Central memory CD4-positive, alpha-beta T cell (primary cell): ENCODE measurements around the gene C1orf116.

Experiments used
- DNase-seq: peaks from one replicate; pipeline ENCODE4 v3.0.0; 2022

The C1orf116 gene

GRCh38 chr1:207018707-207019106 is 13.8 kb downstream of the C1orf116 start:
- DNase-seq = no peak

- no peak for DNase-seq
These were observed 14.7 kb downstream of the C1orf116 start for GRCh38 chr1:207017615-207018559.

DNA sequence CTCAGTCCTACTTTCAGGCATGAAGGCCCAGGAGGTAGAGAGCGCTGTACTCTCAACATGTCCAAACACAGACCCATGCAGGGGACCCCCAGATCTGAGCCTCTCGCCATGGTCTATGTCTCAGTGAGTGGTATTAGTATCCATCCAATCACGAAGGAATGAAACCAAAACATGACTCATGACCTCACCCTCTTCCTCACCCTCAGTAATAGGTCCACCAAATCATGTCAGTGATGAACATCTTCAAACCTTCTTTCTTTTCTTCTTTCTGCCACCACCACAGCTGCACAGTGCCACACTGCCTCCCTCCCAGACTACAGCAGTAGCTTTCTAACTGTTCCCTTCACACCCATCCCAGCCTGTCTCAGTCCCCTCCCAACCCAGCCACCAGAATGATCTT is 16.8 kb downstream of the C1orf116 start:
- DNase-seq = no peak

DNA sequence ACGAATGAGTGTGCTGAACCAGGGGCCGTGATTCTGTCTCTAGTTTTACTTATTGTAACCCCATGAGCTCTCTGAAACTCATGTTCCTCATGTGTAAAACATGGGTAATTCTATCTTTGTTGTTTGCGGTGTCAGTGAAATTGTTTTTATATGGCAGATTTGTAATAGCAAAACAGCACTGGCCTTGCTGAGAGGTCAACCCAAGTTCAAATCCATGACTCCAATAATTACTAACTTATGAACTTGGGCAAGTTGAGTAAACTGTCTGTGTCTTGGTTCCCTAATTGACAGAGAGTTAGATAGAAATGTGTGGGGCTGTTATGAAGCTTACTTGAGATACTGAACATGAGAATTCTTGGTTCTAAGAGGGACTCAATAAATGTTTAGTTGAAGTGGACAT is 17.8 kb downstream of the C1orf116 start:
- DNase-seq = no peak

- no peak for DNase-seq
These were observed 19.1 kb downstream of the C1orf116 start for GRCh38 chr1:207013321-207014085.

- DNase-seq = no peak
These were observed 21.8 kb downstream of the C1orf116 start for GRCh38 chr1:207010726-207011125.

DNA sequence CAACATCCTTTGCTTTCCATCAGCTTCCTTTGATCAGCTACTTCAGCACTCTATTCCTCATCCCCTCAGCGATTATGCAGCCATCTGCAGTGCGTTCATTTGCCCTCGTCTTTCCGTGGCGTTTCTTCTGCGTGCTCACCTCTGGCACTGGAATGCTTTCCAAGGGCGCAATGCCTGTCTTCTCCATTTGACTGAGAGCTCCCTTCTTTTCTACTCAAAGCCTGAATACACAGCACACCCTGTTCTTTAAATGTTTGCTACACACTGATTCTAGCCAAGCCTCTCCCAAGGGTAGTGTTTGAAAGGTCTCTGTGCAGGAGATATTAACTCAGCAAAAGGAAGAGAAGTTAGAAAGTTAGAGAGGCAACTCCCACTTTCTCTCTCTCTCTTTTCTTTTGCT is 22.6 kb downstream of the C1orf116 start:
- no peak for DNase-seq

GRCh38 chr1:207009182-207009850 is 23.2 kb downstream of the C1orf116 start:
- DNase-seq = no peak

- no peak for DNase-seq
These were observed 25.1 kb downstream of the C1orf116 start for GRCh38 chr1:207007352-207008033.

GRCh38 chr1:207006914-207007313 is 25.6 kb downstream of the C1orf116 start:
- no peak for DNase-seq

- no peak for DNase-seq
These were observed 26.5 kb downstream of the C1orf116 start for GRCh38 chr1:207006083-207006482.

DNA sequence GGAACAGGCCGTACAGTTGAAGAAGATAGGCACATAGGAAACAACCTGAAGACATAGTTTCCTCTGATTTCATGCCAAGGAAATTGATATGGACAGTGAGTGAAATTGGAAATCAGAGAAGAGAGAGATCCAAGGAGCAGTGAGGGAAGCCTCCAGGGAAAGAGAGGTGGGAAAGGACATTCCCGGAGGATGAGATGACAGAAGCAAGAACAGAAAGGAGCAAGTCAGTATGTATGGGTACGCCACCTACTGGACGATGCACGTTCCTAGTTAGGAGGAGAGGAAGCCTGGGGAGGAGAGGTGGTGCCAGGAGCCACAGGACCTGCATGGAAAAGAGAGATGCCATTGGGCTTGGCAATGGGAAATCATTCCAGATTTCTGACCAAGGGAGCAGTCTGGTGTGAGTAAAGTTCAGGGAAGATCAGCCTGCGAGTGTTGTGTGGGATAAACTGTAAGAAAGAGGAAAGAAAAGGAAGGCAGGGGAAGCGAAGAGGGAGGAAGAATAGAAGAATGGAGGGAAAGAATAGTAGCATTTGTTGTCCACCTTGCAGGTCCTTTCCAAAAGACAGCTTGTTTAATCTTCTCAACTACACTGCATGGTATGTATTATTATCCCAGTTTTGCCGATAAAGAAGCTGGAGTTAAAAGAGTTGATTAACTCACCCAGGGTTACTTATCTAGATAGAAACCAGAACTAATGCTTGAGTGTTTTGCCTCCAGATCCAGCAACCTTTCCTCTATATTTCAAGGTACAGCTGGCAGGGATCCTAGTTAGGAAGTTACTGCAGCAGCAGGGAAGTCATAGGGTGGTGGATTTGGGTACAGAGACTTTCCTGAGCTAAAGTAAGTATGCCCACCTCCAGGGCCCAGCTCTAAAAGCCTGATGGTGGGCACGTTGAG is 27.4 kb downstream of the C1orf116 start:
- no peak for DNase-seq

DNA sequence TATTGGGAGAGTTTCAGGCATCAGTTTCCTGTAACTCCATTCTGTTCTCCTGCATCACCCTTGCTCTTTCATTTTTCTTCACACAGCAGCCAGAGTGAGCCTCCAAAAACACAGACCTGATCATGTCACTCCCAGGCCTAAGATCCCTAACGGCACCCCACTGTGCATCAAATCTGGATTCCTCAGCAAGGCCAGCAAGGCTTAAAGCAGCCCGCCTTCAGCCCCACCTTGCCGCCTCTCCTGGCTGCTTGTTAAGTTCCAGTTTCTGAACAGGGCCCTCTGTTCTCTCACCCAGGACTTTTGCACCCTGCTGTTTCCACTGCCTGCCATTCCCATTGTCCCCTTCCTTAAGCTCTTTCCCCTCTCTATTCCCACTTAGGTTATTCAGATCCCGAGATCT is 29.3 kb downstream of the C1orf116 start:
- no peak for DNase-seq

GRCh38 chr1:207002724-207003146 is 29.8 kb downstream of the C1orf116 start:
- no peak for DNase-seq

DNA sequence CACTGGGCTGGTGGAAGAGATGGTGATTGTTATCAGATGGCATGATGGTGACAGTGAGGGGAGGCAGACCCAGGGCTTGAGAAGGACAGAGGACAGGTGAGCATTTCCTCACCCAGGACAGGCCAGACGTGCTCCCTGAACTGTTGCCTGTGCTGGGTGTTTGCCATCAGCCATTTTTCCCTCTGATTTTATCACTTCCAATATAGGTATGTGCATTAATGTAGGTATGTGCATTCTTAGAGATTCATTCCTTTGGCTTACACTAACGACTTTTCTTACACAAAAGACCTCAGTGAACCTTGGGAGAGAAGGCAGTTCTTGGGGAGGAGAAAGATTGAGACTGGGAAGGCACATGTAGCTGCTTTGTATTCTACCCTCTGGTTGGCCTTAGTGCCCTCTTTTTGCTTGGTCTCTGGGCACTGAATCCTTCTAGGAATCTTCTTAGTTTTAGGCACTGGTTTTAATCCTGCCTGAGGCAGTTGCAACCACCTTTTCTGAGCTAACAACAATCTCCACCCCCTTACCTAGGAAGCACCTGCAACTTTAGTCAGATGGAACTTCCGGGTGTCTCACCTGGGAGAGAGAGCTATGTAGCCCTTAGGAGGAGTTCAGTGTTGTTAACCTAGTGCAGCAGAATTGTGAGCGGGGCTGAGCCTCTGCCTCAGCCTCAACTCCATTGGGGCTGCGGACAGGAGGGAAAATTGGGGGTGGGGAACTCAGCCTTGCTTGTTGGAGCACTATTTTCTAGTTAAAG is 30.9 kb downstream of the C1orf116 start:
- DNase-seq = no peak

DNA sequence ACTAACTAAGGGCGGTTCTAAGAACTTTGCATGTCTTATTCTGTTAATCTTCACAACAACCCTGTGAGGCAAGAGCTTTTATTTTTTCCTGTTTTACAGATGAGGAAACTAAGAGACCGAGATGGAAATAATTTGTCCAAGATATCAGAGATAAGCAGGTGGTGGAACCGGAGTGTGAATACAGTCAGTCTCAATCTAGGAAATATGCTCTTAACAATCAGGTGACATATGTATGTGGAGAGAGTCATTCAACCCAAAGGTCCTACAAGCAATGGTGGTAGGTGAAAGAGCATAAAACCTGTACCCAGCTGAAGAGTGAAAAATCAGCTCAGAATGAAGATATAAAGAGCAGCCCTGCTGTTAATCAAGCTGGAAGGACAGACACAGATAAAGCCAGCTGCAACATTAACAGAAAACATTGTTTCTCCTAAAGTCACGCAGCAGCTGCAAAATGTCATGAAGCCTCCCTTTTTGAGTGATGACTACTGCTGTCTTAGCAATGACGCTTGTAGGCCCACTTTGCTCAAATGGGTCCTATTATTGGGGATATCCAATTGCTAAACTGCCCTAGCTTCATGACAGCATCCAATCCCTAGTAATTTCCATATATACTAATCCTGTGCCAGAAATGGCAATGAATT is 31.8 kb downstream of the C1orf116 start:
- no peak for DNase-seq

DNA sequence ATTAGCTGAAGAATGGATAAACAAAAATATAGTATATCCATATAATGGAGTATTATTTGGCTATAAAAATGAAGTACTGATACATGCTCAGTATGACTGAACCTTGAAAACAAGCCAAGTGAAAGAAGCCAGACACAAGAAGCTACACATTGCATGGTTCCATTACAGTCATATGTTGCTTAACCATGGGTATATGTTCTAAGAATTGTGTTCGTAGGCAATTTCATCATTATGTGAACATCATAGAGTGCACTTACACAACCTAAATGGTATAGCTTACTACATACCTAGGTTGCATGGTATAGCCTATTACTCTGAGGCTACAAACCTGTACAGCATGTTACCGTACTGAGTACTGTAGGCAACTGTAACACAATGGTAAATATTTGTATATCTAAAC is 33.7 kb downstream of the C1orf116 start:
- DNase-seq = no peak

DNA sequence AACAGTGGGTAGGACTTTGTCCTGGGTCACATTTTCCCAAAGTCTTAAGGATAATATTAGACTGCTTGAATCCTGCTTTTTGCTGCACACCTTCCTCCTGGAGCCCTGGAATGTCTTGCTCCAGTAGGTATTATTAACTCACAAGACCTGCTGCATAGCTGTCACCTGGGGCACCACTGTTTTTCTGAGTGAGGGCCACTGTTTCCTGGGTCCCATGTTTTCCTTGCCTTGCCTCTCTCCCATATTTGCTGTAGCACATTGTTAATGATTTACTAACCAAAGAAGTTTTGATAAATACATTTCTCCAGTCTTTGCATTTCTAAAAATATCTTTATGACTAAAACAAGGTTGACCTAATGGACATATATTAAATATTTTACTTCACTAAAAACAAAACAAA is 39.8 kb downstream of the C1orf116 start:
- DNase-seq = no peak

DNA sequence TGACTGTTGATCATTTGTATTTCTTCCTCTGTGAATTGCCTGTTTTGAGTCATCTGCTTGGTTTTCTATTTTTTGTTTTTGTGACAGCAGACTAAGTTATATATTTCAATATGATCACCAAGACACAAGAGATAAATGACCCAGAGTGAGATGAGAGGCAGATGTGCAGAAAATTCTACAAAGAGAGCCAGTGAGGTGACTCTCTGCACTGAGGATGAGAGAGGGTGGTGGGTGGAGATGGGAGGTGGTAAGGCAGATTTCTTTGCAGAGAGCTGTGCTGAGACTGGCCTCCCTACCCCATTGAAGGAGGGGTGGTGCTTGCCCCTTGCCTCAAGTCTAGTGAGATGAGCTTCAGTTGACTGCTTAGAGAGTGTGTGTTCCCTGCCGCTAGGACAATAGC is 44.7 kb downstream of the C1orf116 start:
- no peak for DNase-seq

DNA sequence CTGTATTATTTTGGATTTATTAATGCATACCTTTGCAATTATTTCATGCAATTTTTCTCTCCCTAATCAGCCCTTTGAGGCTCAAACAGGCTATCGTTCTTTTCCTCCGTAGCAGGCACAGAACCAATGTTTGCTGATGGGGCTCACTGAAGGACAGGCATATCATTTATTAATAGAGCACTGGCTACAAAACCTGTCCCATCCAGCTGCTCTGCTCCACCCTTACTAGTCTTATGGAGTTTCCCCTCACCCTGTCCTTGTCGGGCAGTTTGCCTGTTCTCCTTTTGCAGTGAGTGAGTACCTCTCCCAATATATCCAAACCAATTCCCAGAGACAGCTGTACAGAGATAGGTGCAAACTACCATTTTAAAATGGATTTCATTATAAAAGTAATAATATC is 45.7 kb downstream of the C1orf116 start:
- no peak for DNase-seq
